A673 (cell line): Measurements from ENCODE around the gene PSMA2.

Experiments
- CTCF ChIP-seq: fragments of 300-800, 200-600 bp; sonication (generic); conservative IDR thresholded peaks from 2 replicates; pipeline ENCODE4 v1.5.1; 2017; ENCODE audit warnings: low read depth, mild to moderate bottlenecking, antibody characterized with exemption, low read length, moderate library complexity, mixed read lengths
- EZH2 ChIP-seq: fragments of 200-600 bp; sonication (generic); IDR thresholded peaks from 2 replicates; pipeline ENCODE4 v1.6.1; 2017; ENCODE audit warnings: borderline replicate concordance, low read depth, mild to moderate bottlenecking, mixed read lengths, antibody characterized with exemption, low read length; ENCODE audit not compliant: poor library complexity, severe bottlenecking

GRCh38 chr7:42877862-42878261, 54.1 kb downstream of the PSMA2 start:
- no peak for TF ChIP-seq CTCF
- TF ChIP-seq EZH2 = no peak
